HL-60/S4 treated with phorbol 12-myristate 13-acetate at 8.2 ng/mL for 4 days and 3 days (cell line): ENCODE measurements around the gene BCL2L12.

ENCODE experiments used
- in situ Hi-C: fragments of 300-500 bp; cut with MboI; formaldehyde crosslinking; loops from 2 replicates; pipeline ENCODE4 v1.15.0; 2022; ENCODE audit warnings: low sequenced_read_pairs

The BCL2L12 gene

GRCh38 chr19:49662011-49662410, 3.7 kb upstream of the BCL2L12 start:
- in situ Hi-C loops = no loop called here

GRCh38 chr19:49663224-49663623, 2.5 kb upstream of the BCL2L12 start:
- in situ Hi-C loops = no loop called here

- in situ Hi-C loops = no loop called here
Measured at GRCh38 chr19:49664171-49665035, 1.3 kb upstream of the BCL2L12 start.

GRCh38 chr19:49665036-49665350, 740 bp upstream of the BCL2L12 start:
- in situ Hi-C loops = no loop called here

GRCh38 chr19:49666120-49666444, 349 bp downstream of the BCL2L12 start:
- in situ Hi-C loops = no loop called here

GRCh38 chr19:49667473-49667872, 1.7 kb downstream of the BCL2L12 start:
- in situ Hi-C loops = no loop called here

- in situ Hi-C loops = no loop called here
Measured at GRCh38 chr19:49669516-49669915, 3.8 kb downstream of the BCL2L12 start.

GRCh38 chr19:49672131-49672919, 6.6 kb downstream of the BCL2L12 start:
- in situ Hi-C loops = no loop called here

GRCh38 chr19:49676136-49676783, 10.5 kb downstream of the BCL2L12 start:
- in situ Hi-C loops = no loop called here

- in situ Hi-C loops = no loop called here
Measured at GRCh38 chr19:49676784-49677230, 11.1 kb downstream of the BCL2L12 start.

GRCh38 chr19:49677231-49677900, 11.6 kb downstream of the BCL2L12 start, which contains the start of gene PRMT1:
PRMT1 (plus strand) TSS chr19:49677271; CDS start chr19:49677281, 10 bp downstream.
- in situ Hi-C loops = no loop called here

GRCh38 chr19:49677901-49678674, 12.4 kb downstream of the BCL2L12 start:
- in situ Hi-C loops = no loop called here

GRCh38 chr19:49678985-49679770, 13.4 kb downstream of the BCL2L12 start:
- in situ Hi-C loops = no loop called here

- in situ Hi-C loops = no loop called here
Measured at GRCh38 chr19:49679771-49680413, 14.2 kb downstream of the BCL2L12 start.

GRCh38 chr19:49680421-49681351, 15.0 kb downstream of the BCL2L12 start:
- in situ Hi-C loops = no loop called here

GRCh38 chr19:49681830-49682229, 16.1 kb downstream of the BCL2L12 start:
- in situ Hi-C loops = no loop called here

- in situ Hi-C loops = no loop called here
Measured at GRCh38 chr19:49682274-49682673, 16.5 kb downstream of the BCL2L12 start.

- in situ Hi-C loops = no loop called here
Measured at GRCh38 chr19:49683814-49684250, 18.1 kb downstream of the BCL2L12 start.
